Neural progenitor cell (in vitro differentiated cells): Measurements from ENCODE around the gene SIDT2.

Source experiments
- CTCF ChIP-seq: fragments of 200-600 bp; sonication (generic); IDR thresholded peaks from 2 replicates; pipeline ENCODE4 v1.5.1; 2017; ENCODE audit warnings: antibody characterized with exemption, mild to moderate bottlenecking
- EZH2phosphoT487 ChIP-seq: fragments of 200-600 bp; sonication (generic); IDR thresholded peaks from 2 replicates; pipeline ENCODE4 v1.6.1; 2017; ENCODE audit warnings: antibody characterized with exemption

GRCh38 chr11:117192401-117192875 lies 13.9 kb downstream of the SIDT2 start:
- TF ChIP-seq CTCF (no peak), EZH2phosphoT487 (no peak)
